ENCODE measurements around the gene LYG1.
"Not testable (repeated sequence)": the region's sequence is repeated elsewhere in the genome, so short reads cannot be mapped to it uniquely, and the experiment has no call there.

Gene LYG1

DNA sequence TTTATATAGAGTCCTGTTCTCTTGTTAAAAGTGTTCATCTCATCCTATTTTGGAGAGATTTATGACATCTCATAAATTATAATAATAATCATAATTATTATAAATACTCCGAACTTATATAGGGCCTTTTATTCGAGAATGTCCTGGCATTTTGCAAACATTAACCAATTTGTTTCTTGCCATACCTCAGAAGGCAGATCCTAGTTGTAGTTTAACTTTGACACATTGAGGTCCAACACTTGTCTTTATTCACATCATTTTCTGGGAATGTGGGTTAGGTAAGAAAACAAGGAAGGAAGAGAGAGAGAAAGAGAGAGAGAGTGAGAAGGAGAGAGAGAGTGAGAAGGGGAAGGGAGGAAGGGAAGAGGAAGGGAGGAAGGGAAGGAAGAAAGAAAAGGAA is at the start of gene LYG1:
LYG1 (minus strand) TSS at position 101 of the 400 bp plus-strand sequence. CDS start 5,527 bp downstream, outside the sequence.
- DNase-seq (ENCODE audit: low spot score) = not testable (repeated sequence)

DNA sequence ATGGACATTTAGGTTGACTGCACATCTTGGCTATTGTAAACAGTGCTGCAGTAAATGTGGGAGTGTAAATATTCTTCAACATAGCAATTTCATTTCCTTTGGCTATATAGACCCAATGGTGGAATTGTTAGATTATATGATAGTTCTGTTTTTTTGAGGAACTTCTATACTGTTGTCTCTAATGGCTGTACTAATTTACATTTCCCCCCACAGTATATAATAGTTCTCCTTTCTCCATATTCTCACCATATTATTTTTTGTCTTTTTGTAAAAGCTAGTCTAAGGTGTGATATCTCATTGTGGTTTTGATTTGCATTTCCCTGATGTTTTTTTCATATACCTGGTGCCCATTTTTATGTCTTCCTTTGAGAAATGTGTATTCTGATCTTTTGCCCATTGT is 49.2 kb upstream of the LYG1 start:
- no peak for DNase-seq (ENCODE audit: low spot score)

GRCh38 chr2:99348173-99348572 is 47.2 kb upstream of the LYG1 start:
- no peak for DNase-seq (ENCODE audit: low spot score)

GRCh38 chr2:99346218-99346617 is 45.2 kb upstream of the LYG1 start:
- no peak for DNase-seq (ENCODE audit: low spot score)

DNA sequence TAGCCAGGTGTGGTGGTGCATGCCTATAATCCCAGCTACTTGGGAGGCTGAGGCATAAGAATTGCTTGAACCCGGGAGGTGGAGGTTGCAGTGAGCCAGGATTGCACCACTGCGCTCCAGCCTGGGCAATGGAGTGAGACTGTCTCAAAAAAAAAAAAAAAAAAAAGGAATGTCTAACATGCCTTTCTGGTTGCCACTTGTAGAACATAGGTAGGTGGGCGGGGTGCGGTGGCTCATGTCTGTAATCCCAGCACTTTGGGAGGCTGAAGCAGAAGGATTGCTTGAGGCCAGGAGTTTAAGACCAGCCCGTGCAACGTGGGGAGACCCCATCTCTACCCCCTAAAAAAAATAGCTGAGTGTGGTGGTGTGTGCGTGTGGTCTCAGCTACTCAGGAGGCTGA is 44.4 kb upstream of the LYG1 start:
- DNase-seq (ENCODE audit: low spot score) = not testable (repeated sequence)

GRCh38 chr2:99342536-99342935 is 41.5 kb upstream of the LYG1 start:
- no peak for DNase-seq (ENCODE audit: low spot score)

- no peak for DNase-seq (ENCODE audit: low spot score)
Observed at GRCh38 chr2:99340669-99341236, 39.8 kb upstream of the LYG1 start.

- DNase-seq (ENCODE audit: low spot score) = no peak
Observed at GRCh38 chr2:99338029-99338585, 37.1 kb upstream of the LYG1 start.

GRCh38 chr2:99337113-99338028 is 36.4 kb upstream of the LYG1 start, which contains the start of gene EIF5B:
Gene EIF5B (plus strand): TSS chr2:99337389. CDS start chr2:99337555, 166 bp downstream.
- peak; percentile 93 for DNase-seq (ENCODE audit: low spot score)

DNA sequence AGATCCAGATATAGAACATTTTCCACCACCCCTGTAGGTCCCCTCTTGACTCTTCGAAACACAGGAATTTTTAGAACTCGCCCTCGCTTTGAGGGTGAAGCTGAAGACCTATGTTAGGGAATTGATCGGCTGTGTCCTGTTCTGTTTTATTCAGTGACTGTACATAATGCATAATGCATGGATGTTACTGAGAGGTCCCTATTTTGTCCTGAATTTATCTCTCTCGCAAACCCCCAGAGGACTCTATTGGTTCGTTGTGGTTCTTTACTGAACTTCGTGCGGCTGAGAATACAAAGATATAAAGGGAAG is 35.8 kb upstream of the LYG1 start:
- no peak for DNase-seq (ENCODE audit: low spot score)

- DNase-seq (ENCODE audit: low spot score) = peak; percentile 99
Observed at GRCh38 chr2:99335911-99336803, 35.2 kb upstream of the LYG1 start, which contains the start of gene TXNDC9. Gene TXNDC9 (minus strand): TSS chr2:99336333. CDS start chr2:99333210, 3,123 bp downstream.

- no peak for DNase-seq (ENCODE audit: low spot score)
Observed at GRCh38 chr2:99325384-99325783, 24.4 kb upstream of the LYG1 start.

DNA sequence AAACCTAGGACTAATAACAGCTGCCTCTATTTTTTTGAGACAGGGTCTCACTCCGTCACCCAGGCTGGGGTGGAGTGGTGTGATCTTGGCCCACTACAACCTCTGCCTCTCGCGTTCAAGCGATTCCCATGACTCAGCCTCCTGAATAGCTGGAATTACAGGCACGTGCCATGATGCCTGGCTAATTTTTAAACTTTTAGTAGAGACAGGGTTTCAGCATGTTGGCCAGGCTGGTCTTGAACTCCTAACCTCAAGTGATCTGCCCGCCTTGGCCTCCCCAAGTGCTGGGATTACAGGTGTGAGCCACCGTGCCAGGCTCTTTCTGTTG is 16.8 kb upstream of the LYG1 start:
- DNase-seq (ENCODE audit: low spot score) = not testable (repeated sequence)

GRCh38 chr2:99317161-99317872 is 16.3 kb upstream of the LYG1 start:
- no peak for DNase-seq (ENCODE audit: low spot score)

- no peak for DNase-seq (ENCODE audit: low spot score)
Observed at GRCh38 chr2:99299580-99299979, 1.4 kb downstream of the LYG1 start.

DNA sequence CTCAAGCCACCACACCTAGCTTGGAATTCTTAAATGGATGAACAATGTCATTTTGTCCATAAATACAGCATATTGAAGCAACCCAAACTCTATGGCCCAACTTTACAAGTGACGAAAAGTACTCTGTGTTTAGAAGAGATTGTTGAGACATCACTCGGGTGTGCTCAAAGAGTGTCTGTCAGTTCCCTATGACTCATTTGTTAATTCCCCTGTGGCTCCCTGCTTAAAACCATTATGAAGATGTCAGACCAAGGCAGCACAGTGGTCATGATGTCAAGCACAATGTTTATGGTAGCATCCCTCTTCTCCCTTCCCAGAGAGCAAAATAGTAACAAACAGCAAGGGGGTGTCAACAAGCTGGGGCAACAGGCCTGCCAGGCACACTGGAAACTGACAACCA is 3.0 kb downstream of the LYG1 start:
- no peak for DNase-seq (ENCODE audit: low spot score)

- DNase-seq (ENCODE audit: low spot score) = no peak
Observed at GRCh38 chr2:99285526-99285925, 15.5 kb downstream of the LYG1 start.

GRCh38 chr2:99279969-99280695 is 20.9 kb downstream of the LYG1 start:
- DNase-seq (ENCODE audit: low spot score) = no peak

GRCh38 chr2:99278793-99279291 is 22.2 kb downstream of the LYG1 start:
- DNase-seq (ENCODE audit: low spot score) = peak; percentile 14

GRCh38 chr2:99278195-99278765 is 22.7 kb downstream of the LYG1 start:
- DNase-seq (ENCODE audit: low spot score) = not testable (repeated sequence)

All from LoVo (cell line).